HG03439 (cell line): ENCODE results near the gene PDCD2L.
"Not testable (repeated sequence)": the region's sequence is repeated elsewhere in the genome, so short reads cannot be mapped to it uniquely, and the experiment has no call there.

Experiments used
- ATAC-seq: cut with Tn5 transposase; IDR thresholded peaks from one replicate; pipeline ENCODE4 v1.9.1; 2021; ENCODE audit warnings: mild to moderate bottlenecking, moderate library complexity; ENCODE audit not compliant: unreplicated experiment

PDCD2L gene

DNA sequence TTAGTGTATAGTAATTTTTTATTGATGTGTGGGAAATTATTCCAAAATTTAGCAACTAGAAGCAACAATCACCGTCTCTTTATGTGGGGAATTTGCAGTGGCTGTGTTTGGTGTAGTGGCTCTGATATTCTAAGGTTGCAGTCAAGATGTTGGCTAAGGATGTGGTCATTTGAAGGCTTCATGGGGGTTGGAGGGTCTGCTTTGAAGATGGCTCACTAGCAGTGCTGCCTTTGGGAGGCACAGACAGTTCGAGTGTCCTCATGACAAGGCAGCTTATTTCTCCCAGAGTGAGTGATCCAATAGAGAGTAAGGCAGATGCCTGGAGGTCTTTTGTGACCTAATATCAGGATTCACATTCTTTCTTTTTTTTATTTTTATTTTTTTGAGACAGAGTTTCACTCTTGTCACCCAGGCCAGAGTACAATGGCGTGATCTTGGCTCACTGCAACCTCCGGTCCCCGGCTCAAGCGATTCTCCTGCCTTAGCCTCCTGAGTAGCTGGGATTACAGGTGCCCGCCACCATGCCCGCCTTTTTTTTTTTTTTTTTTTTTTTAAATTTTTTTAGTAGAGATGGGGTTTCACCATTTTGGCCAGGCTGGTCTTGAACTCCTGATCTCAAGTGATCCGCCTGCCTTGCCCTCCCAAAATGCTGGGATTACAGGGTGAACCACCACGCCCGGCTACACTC is 30.5 kb upstream of the PDCD2L start:
- ATAC-seq, result no peak

DNA sequence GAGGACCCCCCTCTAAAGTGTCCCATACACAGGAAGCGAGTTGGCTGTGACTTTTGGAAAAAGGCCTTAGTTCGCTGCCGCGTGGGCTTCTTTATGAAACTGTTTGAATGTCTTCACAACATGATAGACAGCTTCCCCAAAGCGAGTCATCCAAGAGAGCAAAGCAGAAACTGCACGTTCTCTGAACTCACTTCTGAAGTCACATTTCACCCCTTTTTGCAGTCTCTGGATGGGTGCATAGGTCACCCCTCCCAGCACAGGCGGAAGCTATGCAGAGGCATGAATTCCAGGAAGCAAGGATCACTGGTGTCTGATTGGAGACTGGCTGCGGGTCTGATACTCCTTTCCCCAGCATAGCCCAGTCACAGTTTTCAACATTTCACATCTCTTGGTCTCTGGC is 28.6 kb upstream of the PDCD2L start:
- ATAC-seq, result no peak

GRCh38 chr19:34380639-34381241 is 23.5 kb upstream of the PDCD2L start:
- ATAC-seq, result no peak

DNA sequence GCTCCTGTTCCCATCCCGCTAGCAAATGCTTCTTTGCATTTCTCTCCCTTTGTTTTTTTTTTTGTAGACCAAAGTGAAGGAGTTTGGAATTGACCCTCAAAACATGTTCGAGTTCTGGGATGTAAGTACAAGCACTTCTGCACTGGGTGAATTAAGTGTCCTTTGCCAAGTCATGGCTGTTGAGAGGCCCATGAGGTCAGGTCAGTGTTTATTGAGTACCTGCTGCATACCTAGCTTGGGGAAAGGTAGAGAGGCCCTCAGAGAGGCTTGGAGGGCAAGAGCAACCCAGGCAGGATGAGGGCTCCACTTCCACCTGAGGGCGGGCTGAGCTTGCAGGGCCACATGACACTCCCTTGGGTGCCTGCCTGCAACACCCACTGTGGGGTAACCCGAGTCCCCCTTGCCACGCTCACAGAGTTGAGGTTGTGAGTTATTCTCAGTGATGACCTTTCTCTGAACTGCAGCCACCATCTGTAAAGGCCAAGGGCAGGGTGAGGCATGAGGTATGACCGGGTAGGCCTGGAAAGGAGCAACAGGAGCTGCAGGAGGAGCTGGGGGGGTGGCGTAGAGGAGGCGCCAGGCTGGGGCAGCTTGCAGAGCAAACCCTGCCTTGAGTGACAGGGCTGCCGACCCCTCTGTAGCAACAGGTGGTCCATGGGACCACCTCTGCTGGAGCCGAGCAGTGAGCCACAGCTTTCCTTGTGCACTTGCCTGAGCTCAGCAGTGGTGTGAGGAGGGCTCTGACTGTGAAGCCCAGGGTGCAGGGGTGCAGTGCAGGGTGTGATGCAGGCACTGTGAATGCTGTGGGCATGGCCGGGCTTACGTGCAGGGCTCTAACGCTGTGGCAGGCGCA is 22.6 kb upstream of the PDCD2L start:
- no peak for ATAC-seq

- ATAC-seq, result no peak
Observed at GRCh38 chr19:34382471-34382870, 21.7 kb upstream of the PDCD2L start.

GRCh38 chr19:34383599-34383998 is 20.6 kb upstream of the PDCD2L start:
- no peak for ATAC-seq

- no peak for ATAC-seq
Observed at GRCh38 chr19:34386645-34387445, 17.4 kb upstream of the PDCD2L start.

- no peak for ATAC-seq
Observed at GRCh38 chr19:34387446-34387810, 16.8 kb upstream of the PDCD2L start.

DNA sequence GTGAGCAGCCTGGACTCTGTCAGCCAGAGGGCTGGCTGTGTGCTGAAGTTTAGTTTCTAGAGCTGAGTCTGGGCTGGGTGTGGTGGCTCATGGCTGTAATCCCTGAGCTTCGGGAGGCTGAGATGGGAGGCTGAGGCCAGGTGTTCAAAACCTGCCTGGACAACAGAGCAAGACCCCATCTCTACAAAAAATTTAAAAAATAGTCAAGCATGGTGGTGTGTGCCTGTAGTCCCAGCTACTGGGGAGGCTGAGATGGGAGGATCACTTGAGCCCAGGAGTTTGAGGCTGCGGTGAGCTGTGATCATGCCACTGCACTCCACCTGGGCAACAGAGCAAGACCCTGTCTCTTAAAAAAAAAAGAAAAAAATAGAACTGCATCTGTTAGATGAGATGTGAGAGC is 15.5 kb upstream of the PDCD2L start:
- not testable (repeated sequence) for ATAC-seq

DNA sequence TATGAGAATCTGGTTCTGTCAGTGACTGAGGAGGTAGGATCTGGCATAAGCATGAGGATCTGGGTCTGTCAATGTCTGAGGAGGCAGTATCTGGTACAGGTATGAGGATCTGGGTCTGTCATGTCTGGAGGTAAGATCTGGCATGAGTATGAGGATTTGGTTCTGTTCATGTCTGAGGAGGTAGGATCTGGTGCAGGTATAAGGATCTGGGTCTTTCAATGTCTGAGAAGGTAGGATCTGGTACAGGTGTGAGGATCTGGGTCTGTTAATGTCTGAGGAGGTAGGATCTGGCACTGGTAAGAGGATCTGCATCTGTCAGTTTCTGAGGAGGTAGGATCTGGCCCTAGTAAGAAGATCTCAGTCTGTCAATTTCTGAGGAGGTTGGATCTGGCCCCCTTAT is 12.4 kb upstream of the PDCD2L start:
- ATAC-seq, result no peak

- ATAC-seq, result no peak
Observed at GRCh38 chr19:34393031-34393430, 11.2 kb upstream of the PDCD2L start.

DNA sequence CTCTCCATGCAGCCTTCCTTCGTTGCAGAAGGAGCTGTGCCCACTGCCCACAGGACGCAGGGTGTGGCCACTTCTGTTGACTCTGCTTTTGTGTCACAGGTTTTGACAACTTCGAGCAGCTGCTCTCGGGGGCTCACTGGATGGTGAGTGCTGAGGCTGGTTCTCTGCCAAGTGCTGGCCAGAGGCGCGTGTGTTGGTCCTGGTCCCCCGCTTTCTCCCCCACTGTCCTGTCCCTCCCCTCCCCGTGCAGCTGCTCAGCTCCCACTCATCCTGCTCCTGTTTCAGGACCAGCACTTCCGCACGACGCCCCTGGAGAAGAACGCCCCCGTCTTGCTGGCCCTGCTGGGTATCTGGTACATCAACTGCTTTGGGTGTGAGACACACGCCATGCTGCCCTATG is 10.6 kb upstream of the PDCD2L start:
- no peak for ATAC-seq

DNA sequence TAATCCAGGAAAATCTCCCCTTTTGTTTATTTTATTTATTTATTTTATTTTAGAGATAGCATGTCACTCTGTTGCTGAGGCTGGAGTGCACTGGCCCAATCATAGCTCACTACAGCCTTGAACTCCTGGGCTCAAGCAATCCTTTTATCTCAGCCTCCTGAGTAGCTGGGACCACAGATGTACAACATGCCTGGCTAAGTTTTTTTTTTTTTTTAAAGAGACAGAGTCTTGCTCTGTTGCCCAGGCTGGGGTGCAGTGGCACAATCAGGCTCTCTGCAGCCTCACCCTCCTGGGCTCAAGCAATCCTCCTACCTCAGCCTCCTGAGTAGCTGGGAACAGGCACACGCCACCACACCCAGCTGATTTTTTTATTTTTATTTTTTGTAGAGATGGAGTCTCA is 6.3 kb upstream of the PDCD2L start:
- no peak for ATAC-seq

- ATAC-seq, result no peak
Observed at GRCh38 chr19:34399886-34400285, 4.3 kb upstream of the PDCD2L start.

DNA sequence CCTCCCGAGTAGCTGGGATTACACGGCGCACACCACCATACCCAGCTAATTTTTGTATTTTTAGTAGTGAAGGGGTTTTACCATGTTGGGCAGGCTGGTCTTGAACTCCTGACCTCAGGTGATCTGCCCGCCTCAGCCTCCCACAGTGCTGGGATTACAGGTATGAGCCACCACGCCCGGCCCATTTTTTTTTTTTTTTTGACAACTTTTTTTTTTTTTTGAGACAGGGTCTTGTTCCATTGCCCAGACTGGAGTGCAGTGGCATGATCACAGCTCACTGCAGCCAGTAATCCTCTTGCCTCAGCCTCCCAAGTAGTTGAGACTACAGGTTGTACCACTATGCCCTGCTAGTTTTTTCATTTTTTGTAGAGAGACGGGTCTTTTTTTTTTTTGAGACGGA is 3.4 kb upstream of the PDCD2L start:
- ATAC-seq, result not testable (repeated sequence)

DNA sequence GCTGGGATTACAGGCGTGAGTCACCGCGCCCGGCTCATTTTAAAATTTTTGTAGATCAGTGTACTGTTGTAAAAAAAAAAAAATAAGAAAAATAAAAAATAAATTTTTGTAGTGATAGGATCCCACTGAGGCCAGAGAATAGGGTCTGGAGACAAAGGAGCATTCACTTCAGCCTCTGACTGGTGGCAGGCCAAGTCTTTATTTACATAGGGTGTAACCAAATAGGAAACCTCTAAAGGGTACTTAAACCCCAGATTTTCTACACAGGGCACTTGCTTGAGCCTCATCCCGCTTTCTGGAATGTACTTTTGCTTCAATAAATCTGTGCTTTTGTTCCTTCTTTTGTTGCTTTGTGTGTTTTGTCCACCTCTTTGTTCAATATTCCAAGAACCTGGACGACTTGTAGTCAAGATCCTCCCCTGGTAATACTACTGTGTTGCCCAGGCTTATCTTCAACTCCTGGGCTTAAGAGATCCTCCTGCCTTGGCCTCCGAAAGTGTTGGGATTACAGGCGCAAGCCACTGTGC is 2.1 kb upstream of the PDCD2L start:
- ATAC-seq, result no peak

DNA sequence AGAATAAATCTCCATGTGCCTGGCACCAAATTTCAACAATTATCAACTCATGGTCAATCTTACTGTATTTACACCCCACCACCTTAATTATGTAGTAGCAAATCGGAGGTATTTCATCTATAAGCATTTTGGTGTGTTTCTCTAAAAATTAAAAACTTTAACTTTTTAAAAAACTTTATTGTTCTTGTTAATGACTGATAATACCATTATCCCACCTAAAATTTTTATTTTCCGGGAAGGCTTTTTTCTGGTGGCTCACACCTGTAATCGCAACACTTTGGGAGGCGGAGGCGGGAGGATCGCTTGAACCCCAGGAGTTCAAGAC is 453 bp upstream of the PDCD2L start:
- peak; percentile 8 for ATAC-seq

DNA sequence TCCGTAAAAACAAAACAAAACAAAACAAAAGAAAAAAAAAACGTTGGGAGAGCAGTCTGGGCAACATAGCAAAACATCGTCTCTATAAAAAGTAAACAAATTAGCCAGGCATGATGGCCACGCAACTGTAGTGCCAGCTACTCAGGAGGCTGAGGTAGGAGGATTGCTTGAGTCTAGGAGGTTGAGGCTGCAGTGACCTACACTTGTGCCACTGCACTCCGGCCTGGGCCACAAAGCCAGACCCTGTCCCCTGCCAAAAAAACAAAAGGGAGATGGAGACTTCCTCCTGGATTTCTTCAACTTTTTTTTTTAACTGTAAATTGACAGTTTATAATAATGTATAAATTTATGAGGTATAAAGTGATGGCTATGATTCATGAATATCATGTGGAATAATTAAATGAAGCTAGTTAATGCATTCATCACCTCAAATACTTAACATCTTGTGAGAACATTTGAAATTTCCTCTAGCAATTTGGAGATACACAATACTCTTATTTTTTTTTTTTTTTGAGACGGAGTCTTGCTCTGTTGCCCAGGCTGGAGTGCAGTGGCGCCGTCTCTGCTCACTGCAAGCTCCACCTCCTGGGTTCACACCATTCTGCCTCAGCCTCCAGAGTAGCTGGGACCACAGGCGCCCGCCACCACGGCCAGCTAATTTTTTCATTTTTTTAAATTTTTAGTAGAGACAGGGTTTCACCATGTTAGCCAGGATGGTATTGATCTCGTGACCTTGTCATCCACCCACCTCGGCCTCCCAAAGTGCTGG is 1.9 kb downstream of the PDCD2L start:
- ATAC-seq, result no peak

DNA sequence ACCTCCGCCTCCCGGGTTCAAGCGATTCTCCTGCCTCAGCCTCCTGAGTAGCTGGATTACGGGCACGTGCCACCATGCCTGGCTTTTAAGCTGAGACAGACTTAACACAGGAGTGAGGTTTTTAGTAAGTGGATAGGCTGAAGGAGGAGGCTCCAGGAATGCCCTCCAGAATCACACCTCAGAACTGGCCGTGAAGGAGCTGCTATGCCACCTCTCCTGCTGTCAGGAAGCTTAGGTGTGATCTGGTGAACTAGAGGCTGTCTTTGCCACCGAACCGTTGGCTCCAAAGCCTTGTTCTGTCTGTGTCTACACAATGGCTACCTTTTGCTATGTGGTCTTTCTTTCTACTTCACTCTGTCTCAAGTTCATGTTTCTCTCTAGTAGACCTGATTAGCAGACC is 4.2 kb downstream of the PDCD2L start:
- no peak for ATAC-seq
